ENCODE measurements around the gene PBX3.

- TF ChIP-seq CTCF (IDR thresholded peaks at IDR 0.05; ENCODE audit: low read depth, low read length, poor library complexity, severe bottlenecking) (no peak), EZH2phosphoT487 (IDR thresholded peaks at IDR 0.05; ENCODE audit: borderline replicate concordance, low read length) (no peak)
These were observed 92.1 kb downstream of the PBX3 start for GRCh38 chr9:125839317-125839716.
